ENCODE data around the gene KRTAP9-3. TPM values are rescaled to one million over a fixed set of nuclear protein-coding genes. Genes with fewer than 3 reads are reported as not detected.

The KRTAP9-3 gene
- polyA plus RNA-seq, 1 donor from 2014 or later: not detected

- Histone ChIP-seq H3F3A (ENCODE audit: insufficient read depth, low read length, poor library complexity, severe bottlenecking) (no peaks in the 10 kb centered on the region), H3K9me3 (ENCODE audit: low read length) (no peaks in the 10 kb centered on the region), H3K27me3 (ENCODE audit: insufficient read depth, low read depth, low read length) (no peaks in the 10 kb centered on the region), H4K20me1 (ENCODE audit: insufficient read depth) (no peaks in the 10 kb centered on the region), H3K27ac (ENCODE audit: low read length) (no peak overlapping the region), H3K4me2 (ENCODE audit: low read length) (no peak overlapping the region), H3K79me2 (replicated peaks; ENCODE audit: insufficient read depth, low read length) (no peaks in the 10 kb centered on the region), H2AFZ (ENCODE audit: low read depth, low read length) (no peak overlapping the region), H3K36me3 (ENCODE audit: insufficient read depth, low read length) (no peaks in the 10 kb centered on the region), H3K9me2 (ENCODE audit: insufficient read depth, low read length) (no peaks in the 10 kb centered on the region), H3K9ac (ENCODE audit: low read length) (no peak overlapping the region), H3K4me3 (ENCODE audit: low read length) (no peak overlapping the region)
- TF ChIP-seq MXI1 (conservative IDR thresholded peaks at IDR 0.05; ENCODE audit: poor library complexity, severe bottlenecking) (no peak), RAD21 (conservative IDR thresholded peaks at IDR 0.05) (no peak), CTCF (IDR thresholded peaks at IDR 0.05; ENCODE audit: poor library complexity, severe bottlenecking) (no peak), EP300 (conservative IDR thresholded peaks at IDR 0.05; ENCODE audit: poor library complexity, severe bottlenecking) (no peak), POLR2AphosphoS5 (IDR thresholded peaks at IDR 0.05) (no peak), TAF1 (IDR thresholded peaks at IDR 0.05; ENCODE audit: low read depth) (no peak), SMC3 (conservative IDR thresholded peaks at IDR 0.05; ENCODE audit: poor library complexity) (no peak), REST (IDR thresholded peaks at IDR 0.05; ENCODE audit: borderline replicate concordance) (no peak), EZH2 (IDR thresholded peaks at IDR 0.05; ENCODE audit: borderline replicate concordance, insufficient read depth, low read length, poor library complexity, severe bottlenecking) (no peak)
Measured at GRCh38 chr17:41196068-41196467, 36.2 kb upstream of the KRTAP9-3 start.

- Histone ChIP-seq H3K79me2 (replicated peaks; ENCODE audit: insufficient read depth, low read length) (no peaks in the 10 kb centered on the region), H3F3A (ENCODE audit: insufficient read depth, low read length, poor library complexity, severe bottlenecking) (no peaks in the 10 kb centered on the region), H3K36me3 (ENCODE audit: insufficient read depth, low read length) (no peaks in the 10 kb centered on the region), H3K4me2 (ENCODE audit: low read length) (no peak overlapping the region), H3K9me3 (ENCODE audit: low read length) (no peaks in the 10 kb centered on the region), H3K27me3 (ENCODE audit: insufficient read depth, low read depth, low read length) (no peaks in the 10 kb centered on the region), H3K9ac (ENCODE audit: low read length) (no peak overlapping the region), H3K4me3 (ENCODE audit: low read length) (no peak overlapping the region), H2AFZ (ENCODE audit: low read depth, low read length) (no peak overlapping the region), H3K27ac (ENCODE audit: low read length) (no peak overlapping the region), H3K9me2 (ENCODE audit: insufficient read depth, low read length) (no peaks in the 10 kb centered on the region), H4K20me1 (ENCODE audit: insufficient read depth) (no peaks in the 10 kb centered on the region)
- no peak for TF ChIP-seq CTCF (IDR thresholded peaks at IDR 0.05; ENCODE audit: poor library complexity, severe bottlenecking)
- no peak for TF ChIP-seq MXI1 (conservative IDR thresholded peaks at IDR 0.05; ENCODE audit: poor library complexity, severe bottlenecking)
- no peak for TF ChIP-seq REST (IDR thresholded peaks at IDR 0.05; ENCODE audit: borderline replicate concordance)
- TF ChIP-seq TAF1 (IDR thresholded peaks at IDR 0.05; ENCODE audit: low read depth): no peak
- TF ChIP-seq EZH2 (IDR thresholded peaks at IDR 0.05; ENCODE audit: borderline replicate concordance, insufficient read depth, low read length, poor library complexity, severe bottlenecking): no peak
- no peak for TF ChIP-seq POLR2AphosphoS5 (IDR thresholded peaks at IDR 0.05)
- TF ChIP-seq RAD21 (conservative IDR thresholded peaks at IDR 0.05): no peak
- no peak for TF ChIP-seq SMC3 (conservative IDR thresholded peaks at IDR 0.05; ENCODE audit: poor library complexity)
- TF ChIP-seq EP300 (conservative IDR thresholded peaks at IDR 0.05; ENCODE audit: poor library complexity, severe bottlenecking): no peak
Measured at GRCh38 chr17:41199421-41200078, 32.7 kb upstream of the KRTAP9-3 start.

Measured in neural cell (in vitro differentiated cells).